Measurements from ENCODE around the gene SPIB.

SPIB gene

GRCh38 chr19:50409347-50409746 is 9.4 kb upstream of the SPIB start:
- Histone ChIP-seq H3K9me3 (peaks cover 12% of the 10 kb centered on the region; the same call in 1 of the 2 replicates), H3K4me1 (peaks cover 13% of the 10 kb centered on the region), H3K4me2 (no peak overlapping the region), H3K36me3 (peaks cover 99% of the 10 kb centered on the region), H3K27me3 (no peaks in the 10 kb centered on the region), H3K27ac (no peak overlapping the region), H3K4me3 (no peak overlapping the region), H4K20me1 (peaks cover 7% of the 10 kb centered on the region; the same call in 1 of the 2 replicates), H3K9ac (no peak overlapping the region)
- no peak for TF ChIP-seq Cebpa-rat (IDR thresholded peaks at IDR 0.05)

GRCh38 chr19:50410109-50410508 is 8.6 kb upstream of the SPIB start:
- H3K9ac ChIP-seq, result no peak overlapping the region
- H3K27ac ChIP-seq, result no peak overlapping the region
- no peak overlapping the region for H3K4me2 ChIP-seq
- TF ChIP-seq Cebpa-rat (IDR thresholded peaks at IDR 0.05), result no peak
- peaks cover 94% of the 10 kb centered on the region for H3K36me3 ChIP-seq
- H4K20me1 ChIP-seq, result peaks cover 7% of the 10 kb centered on the region; the same call in 1 of the 2 replicates
- H3K4me3 ChIP-seq, result no peak overlapping the region
- no peaks in the 10 kb centered on the region for H3K27me3 ChIP-seq
- peaks cover 12% of the 10 kb centered on the region; the same call in 1 of the 2 replicates for H3K9me3 ChIP-seq
- peaks cover 21% of the 10 kb centered on the region for H3K4me1 ChIP-seq

DNA sequence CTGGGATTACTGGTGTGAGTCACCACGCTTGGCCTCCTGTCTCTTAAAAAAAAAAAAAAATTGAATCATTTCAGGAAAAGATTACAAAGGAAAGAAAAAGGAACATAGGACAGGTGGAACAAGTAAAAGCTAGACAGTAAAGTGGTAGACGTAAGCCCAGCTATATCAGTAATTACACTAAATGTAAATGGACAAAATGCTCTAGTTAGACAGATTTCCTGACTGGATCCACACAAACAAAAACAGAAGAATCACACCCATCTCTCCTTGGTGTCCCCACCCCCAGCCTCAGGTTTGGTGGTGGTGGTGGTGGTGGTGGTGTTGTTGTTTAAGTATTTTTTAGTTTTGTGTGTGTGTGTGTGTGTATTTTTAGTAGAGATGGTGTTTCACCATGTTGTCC is 6.3 kb upstream of the SPIB start:
- H3K36me3 ChIP-seq, result peaks cover 71% of the 10 kb centered on the region
- no peak overlapping the region for H3K9ac ChIP-seq
- H3K4me3 ChIP-seq, result no peak overlapping the region
- H4K20me1 ChIP-seq, result no peaks in the 10 kb centered on the region
- peaks cover 12% of the 10 kb centered on the region; the same call in 1 of the 2 replicates for H3K9me3 ChIP-seq
- TF ChIP-seq Cebpa-rat (IDR thresholded peaks at IDR 0.05), result no peak
- H3K4me1 ChIP-seq, result peaks cover 42% of the 10 kb centered on the region
- no peak overlapping the region for H3K27ac ChIP-seq
- H3K4me2 ChIP-seq, result no peak overlapping the region
- no peaks in the 10 kb centered on the region for H3K27me3 ChIP-seq

DNA sequence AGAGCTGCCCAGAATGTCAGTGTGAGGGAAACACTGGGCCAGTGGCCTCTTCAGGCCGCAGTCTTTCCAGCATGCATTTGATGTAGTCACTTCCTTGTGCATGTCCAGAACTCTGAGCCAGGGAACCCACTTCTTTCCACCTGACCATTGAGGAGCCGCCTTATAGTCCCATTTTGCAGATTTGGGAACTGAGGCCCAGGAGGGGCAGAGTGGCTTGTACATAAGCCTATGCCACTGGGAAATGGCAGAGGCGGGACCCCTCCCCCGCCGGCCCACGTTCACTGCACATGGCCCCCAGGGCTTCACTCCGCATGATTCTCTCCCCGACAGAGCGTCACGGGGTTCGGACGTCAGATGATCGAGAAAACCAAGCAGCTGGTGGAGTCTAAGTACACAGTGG is 5.6 kb upstream of the SPIB start:
- Histone ChIP-seq H3K36me3 (peaks cover 65% of the 10 kb centered on the region), H3K9ac (no peak overlapping the region), H3K4me1 (peaks cover 48% of the 10 kb centered on the region), H3K9me3 (peaks cover 12% of the 10 kb centered on the region; the same call in 1 of the 2 replicates), H3K4me2 (no peak overlapping the region), H3K4me3 (no peak overlapping the region), H4K20me1 (no peaks in the 10 kb centered on the region), H3K27ac (no peak overlapping the region), H3K27me3 (no peaks in the 10 kb centered on the region)
- no peak for TF ChIP-seq Cebpa-rat (IDR thresholded peaks at IDR 0.05)

DNA sequence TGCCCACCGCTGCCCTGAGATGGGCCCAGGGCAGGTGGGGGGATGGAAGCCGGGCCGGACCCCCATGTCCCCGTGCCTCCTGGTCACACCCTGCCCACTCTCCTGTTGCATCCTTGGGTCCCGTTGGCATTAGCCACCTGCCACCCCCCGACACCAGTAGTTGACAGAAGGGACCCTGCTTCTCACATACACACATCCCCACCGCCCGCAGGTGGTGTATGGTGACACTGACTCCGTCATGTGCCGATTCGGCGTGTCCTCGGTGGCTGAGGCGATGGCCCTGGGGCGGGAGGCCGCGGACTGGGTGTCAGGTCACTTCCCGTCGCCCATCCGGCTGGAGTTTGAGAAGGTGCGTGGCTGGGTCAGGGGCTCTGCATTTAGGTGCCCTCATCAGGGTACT is 5.2 kb upstream of the SPIB start:
- Histone ChIP-seq H3K9me3 (peaks cover 12% of the 10 kb centered on the region; the same call in 1 of the 2 replicates), H3K27me3 (no peaks in the 10 kb centered on the region), H3K27ac (peak overlapping the region; percentile 97; the same call in 1 of the 2 replicates), H3K4me1 (peaks cover 52% of the 10 kb centered on the region), H3K4me2 (no peak overlapping the region), H3K9ac (no peak overlapping the region), H3K36me3 (peaks cover 61% of the 10 kb centered on the region), H4K20me1 (no peaks in the 10 kb centered on the region), H3K4me3 (no peak overlapping the region)
- TF ChIP-seq Cebpa-rat (IDR thresholded peaks at IDR 0.05), result no peak

- Histone ChIP-seq H4K20me1 (no peaks in the 10 kb centered on the region), H3K4me2 (peak overlapping the region; percentile 92), H3K4me1 (peaks cover 68% of the 10 kb centered on the region), H3K9ac (peak overlapping the region; percentile 83), H3K4me3 (peak overlapping the region; percentile 48; the same call in 1 of the 2 replicates), H3K27me3 (no peaks in the 10 kb centered on the region), H3K27ac (peak overlapping the region; percentile 97), H3K9me3 (peaks cover 12% of the 10 kb centered on the region; the same call in 1 of the 2 replicates), H3K36me3 (peaks cover 45% of the 10 kb centered on the region)
- TF ChIP-seq Cebpa-rat (IDR thresholded peaks at IDR 0.05), result no peak
Measured at GRCh38 chr19:50414864-50415660, 3.7 kb upstream of the SPIB start.

GRCh38 chr19:50415661-50416033 is 3.1 kb upstream of the SPIB start:
- H3K4me3 ChIP-seq, result peak overlapping the region; percentile 25; the same call in 1 of the 2 replicates
- peaks cover 74% of the 10 kb centered on the region for H3K4me1 ChIP-seq
- H4K20me1 ChIP-seq, result no peaks in the 10 kb centered on the region
- H3K36me3 ChIP-seq, result peaks cover 40% of the 10 kb centered on the region
- H3K27me3 ChIP-seq, result no peaks in the 10 kb centered on the region
- H3K9ac ChIP-seq, result peak overlapping the region; percentile 83; the same call in 1 of the 2 replicates
- H3K9me3 ChIP-seq, result peaks cover 12% of the 10 kb centered on the region; the same call in 1 of the 2 replicates
- TF ChIP-seq Cebpa-rat (IDR thresholded peaks at IDR 0.05), result no peak
- H3K27ac ChIP-seq, result peak overlapping the region; percentile 97
- H3K4me2 ChIP-seq, result peak overlapping the region; percentile 92

DNA sequence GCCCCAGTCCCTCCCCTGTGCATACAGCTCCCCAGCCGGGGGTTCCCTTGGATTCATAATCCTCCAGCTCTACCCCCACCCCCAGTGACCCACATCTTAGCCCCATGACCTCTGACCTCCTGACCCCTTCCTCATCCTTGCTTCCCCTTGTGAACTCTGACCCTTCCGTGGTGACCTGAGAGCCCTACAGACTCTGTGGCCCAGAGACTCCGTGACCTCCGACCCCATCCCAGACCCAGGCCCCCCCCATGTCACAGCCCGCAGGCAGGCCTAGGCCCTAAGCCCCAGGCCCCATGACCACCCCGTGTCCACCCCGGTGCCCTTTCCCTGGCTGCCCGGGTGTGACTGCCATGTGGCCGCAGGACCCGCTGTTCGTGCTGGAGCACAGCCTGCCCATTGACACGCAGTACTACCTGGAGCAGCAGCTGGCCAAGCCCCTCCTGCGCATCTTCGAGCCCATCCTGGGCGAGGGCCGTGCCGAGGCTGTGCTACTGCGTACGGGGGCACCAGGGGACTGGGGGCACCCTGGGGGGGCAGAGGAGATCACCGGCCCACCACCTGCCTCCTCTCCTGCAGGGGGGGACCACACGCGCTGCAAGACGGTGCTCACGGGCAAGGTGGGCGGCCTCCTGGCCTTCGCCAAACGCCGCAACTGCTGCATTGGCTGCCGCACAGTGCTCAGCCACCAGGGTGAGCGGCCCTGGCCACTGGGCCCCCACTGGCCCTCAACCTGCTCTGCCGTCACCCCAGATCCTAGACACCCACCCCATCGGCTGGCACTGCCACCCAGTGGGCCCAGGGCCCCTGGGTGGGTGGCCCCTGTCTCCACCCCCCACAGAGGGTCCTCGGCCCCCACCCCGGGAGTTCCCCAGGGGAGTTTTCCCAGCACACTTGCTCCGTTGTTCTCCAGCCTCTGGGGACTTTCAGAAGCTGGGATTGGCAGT is 2.4 kb upstream of the SPIB start:
- TF ChIP-seq Cebpa-rat (IDR thresholded peaks at IDR 0.05), result no peak
- H3K9ac ChIP-seq, result 0 out of 2 replicates have a peak overlapping the region, but pooled peaks have one; percentile 27
- H3K27ac ChIP-seq, result peak overlapping the region; percentile 97
- H3K27me3 ChIP-seq, result no peaks in the 10 kb centered on the region
- H4K20me1 ChIP-seq, result no peaks in the 10 kb centered on the region
- H3K4me1 ChIP-seq, result peaks cover 78% of the 10 kb centered on the region
- H3K4me3 ChIP-seq, result peak overlapping the region; percentile 25; the same call in 1 of the 2 replicates
- peaks cover 33% of the 10 kb centered on the region for H3K36me3 ChIP-seq
- peak overlapping the region; percentile 92 for H3K4me2 ChIP-seq
- peaks cover 12% of the 10 kb centered on the region; the same call in 1 of the 2 replicates for H3K9me3 ChIP-seq

Data from BLaER1 (cell line).